HG03575 (cell line): Measurements from ENCODE around the gene DENND10.
"Not testable (repeated sequence)": the region's sequence is repeated elsewhere in the genome, so short reads cannot be mapped to it uniquely, and the experiment has no call there.

Experiments
- ATAC-seq: cut with Tn5 transposase; IDR thresholded peaks from one replicate; pipeline ENCODE4 v1.9.1; 2021; ENCODE audit not compliant: unreplicated experiment, insufficient number of reproducible peaks, low FRiP score; ENCODE audit errors: extremely low read depth

Gene DENND10

DNA sequence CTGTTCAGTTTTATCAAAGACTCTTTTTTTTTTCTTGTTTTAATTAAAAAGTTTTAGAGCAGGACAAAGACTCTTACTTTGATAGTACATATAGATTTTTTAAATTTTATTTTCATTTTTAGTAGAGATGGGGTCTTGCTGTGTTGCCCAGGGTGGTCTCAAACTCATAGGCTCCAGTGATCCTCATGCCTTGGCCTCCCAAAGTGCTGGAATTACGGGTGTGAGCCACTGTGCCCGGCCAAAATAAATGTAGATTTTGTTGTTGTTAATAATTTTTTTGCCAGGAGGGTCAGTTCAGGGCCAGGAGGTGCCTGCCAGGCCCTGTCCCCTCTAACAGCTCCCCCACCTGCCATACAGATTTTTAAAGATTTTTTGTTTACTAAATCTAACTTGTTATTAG, 17.0 kb downstream of the DENND10 start:
- ATAC-seq, result no peak

- ATAC-seq, result no peak
Measured at GRCh38 chr10:119125942-119126341, 22.0 kb downstream of the DENND10 start.

GRCh38 chr10:119129721-119130120, 25.8 kb downstream of the DENND10 start:
- ATAC-seq, result no peak

GRCh38 chr10:119131512-119132240, 27.8 kb downstream of the DENND10 start:
- no peak for ATAC-seq

DNA sequence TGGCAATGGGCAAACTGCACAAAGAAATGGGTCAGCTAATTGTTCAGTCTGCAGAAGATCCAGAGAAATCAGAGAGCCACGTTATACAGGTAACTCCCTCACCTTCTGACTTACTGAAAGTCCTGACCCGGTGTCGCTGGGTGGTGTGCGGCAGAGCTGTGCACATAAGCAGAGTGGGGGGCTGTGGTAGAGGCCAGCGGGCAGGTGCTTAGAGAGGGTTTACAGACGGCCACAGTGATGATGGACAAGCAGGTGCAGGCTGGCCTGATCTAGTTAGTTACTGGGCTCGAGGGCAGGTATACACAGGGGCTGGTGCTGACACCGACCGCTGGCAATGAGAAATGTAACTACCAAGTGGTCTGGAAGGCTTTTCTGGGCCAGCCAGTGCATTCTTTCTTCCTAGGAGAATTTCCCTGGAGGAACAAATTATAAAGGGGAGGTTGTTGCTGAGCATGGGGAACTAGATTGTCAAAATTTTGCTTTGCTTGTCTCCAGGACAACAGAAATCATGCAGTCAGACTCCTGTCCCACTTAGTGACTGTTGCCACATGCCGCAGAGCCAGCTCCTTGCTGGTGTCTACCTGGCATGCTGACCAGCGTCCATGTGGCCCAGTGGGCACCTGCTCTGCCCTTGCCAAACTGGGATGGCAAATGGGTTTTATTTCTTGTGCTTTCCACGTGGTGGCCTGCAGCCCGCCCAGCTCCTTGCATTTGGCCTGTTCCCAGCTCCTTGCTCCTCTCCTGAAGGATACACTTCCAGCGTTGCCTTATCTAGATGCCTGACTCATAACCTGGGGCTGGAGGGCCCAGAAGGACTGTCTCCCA, 28.8 kb downstream of the DENND10 start:
- ATAC-seq, result no peak

- no peak for ATAC-seq
Measured at GRCh38 chr10:119133949-119134348, 30.0 kb downstream of the DENND10 start.

DNA sequence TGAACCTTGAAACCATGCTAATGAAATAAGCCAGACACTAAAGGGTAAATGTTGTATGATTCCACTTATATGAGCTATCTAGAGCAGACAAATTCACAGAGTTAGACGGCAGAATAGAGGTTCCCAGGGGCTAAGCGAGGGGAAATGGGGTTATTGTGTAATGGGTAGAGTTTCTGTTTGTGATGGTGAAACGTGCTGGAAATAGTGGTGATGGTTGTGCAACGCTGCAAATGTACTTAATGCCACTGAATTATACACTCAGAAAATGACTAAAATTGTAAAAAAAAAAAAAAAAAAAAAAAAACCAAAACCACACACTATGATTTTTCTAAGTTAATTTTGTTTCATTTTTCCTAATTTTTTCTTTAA, 31.6 kb downstream of the DENND10 start:
- no peak for ATAC-seq

GRCh38 chr10:119136084-119136483, 32.2 kb downstream of the DENND10 start:
- ATAC-seq, result no peak

DNA sequence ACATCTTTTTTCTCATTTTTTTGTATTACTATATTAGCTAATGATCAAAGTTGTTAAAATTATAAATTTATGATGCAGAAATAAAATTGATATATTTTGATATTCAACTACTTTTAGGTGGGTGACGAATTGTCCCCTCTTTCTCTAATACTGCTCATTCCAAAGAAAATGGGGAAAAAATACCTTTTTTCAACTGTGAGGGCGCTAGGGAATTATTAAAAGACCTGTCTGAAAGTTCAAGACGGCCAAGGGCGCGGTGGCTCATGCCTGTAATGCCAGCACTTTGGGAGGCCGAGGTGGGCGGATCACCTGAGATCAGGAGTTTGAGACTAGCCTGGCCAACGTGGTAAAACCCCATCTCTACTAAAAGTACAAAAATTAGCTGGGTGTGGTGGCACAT, 34.0 kb downstream of the DENND10 start:
- ATAC-seq, result not testable (repeated sequence)

- ATAC-seq, result no peak
Measured at GRCh38 chr10:119138346-119139306, 34.7 kb downstream of the DENND10 start.

- ATAC-seq, result no peak
Measured at GRCh38 chr10:119139464-119140067, 35.7 kb downstream of the DENND10 start.

DNA sequence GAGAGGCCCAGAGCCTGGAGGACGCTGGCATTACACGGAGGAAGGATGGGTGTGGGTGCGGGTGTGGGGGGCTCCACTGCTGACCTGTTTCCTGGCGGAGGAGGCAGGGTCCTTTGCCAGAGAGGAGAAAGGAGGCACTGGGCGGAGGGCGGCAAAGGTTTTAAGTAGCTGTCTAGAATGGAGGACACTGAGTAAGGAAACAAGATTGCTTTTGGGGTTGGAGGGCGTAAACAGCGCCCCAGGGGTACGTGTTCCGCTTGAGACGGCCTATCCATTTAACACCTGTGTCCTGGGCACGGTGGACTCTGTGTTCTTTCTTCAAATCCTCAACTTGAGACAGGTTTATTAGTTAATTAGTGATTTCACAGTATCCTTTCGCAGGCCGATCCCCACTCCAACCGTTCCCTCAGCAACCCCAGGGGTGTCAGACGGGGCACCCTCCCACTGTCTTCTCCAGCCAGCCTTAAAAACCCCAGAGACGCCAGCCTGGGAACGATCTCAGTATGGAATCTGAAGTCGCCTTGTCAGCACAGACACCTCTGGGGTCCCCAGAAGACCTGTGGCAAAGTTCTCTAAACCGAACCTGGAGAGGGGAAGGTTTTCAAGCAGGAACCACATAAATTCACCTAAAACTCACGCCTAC, 36.8 kb downstream of the DENND10 start:
- ATAC-seq, result no peak

DNA sequence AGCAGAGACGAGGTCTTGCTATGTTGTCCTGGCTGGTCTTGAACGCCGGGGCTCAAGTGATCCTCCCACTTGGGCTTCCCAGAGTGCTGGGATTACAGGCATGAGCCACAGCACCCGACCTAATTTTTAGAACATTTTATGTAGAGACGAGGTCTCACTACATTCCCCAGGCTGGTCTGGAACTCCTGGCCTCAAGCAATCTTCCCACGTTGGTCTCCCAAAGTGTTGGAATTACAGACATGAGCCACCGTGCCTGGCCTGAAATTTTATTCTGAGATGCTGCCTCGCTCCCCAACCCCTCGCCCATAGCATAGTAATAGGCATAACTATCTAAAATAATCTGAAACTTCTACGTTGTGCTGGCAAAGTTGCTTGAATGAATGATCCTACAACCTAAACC, 39.7 kb downstream of the DENND10 start:
- no peak for ATAC-seq

DNA sequence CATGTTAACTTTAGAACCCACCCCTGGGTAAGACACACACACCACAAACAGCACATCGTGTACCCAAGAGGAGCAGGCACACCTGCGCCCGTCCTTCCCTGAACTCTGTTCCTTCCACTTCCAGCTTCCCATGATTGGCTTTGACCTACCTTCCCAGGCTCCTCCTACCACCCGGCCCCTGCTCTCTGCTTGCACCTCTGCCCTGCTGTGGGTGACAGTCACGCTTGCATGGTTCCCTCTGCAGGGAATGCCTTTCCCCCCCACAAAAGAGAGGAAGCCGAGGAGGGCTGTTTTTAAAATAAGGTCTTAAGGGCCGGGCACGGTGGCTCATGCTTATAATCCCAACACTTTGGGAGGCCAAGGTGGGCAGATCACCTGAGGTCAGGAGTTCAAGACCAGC, 45.2 kb downstream of the DENND10 start:
- no peak for ATAC-seq

- ATAC-seq, result no peak
Measured at GRCh38 chr10:119149729-119150128, 45.8 kb downstream of the DENND10 start.

- not testable (repeated sequence) for ATAC-seq
Measured at GRCh38 chr10:119151601-119152000, 47.7 kb downstream of the DENND10 start.

GRCh38 chr10:119153041-119153440, 49.1 kb downstream of the DENND10 start:
- ATAC-seq, result no peak

- ATAC-seq, result no peak
Measured at GRCh38 chr10:119153661-119154060, 49.7 kb downstream of the DENND10 start.

DNA sequence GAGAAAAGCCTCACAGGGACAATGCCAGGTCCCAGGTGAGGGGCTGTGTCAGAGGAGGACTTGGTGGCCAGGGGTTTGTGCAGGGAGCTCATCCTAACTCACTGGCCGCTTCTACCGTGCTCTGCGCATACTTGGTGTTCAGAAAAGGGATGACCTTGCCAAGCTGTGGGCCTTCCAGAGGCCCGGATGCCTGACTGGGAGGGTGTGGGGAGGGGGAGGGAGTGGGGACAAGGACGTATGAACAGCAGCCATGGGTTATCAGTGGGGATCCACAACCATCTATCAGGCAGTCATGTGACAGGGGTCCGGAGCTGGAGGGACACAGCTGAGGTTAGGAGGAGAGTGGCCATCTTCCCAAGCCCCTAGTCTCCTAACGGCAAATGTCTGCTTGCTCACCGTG, 55.4 kb downstream of the DENND10 start:
- ATAC-seq, result no peak
